HEK293 (cell line): ENCODE data around the gene C4orf51.

Source experiments
- BCL11A ChIP-seq: fragments of 450-650 bp; formaldehyde crosslinking; IDR thresholded peaks from 2 replicates; pipeline ENCODE4 v1.5.1; 2016; ENCODE audit warnings: low read depth, missing biosample characterization, missing genetic modification characterization
- CTCF ChIP-seq: fragments of 450-650 bp; formaldehyde crosslinking; IDR thresholded peaks from 2 replicates; pipeline ENCODE4 v1.5.1; 2016; ENCODE audit warnings: missing biosample characterization, missing genetic modification characterization
- SETDB1 ChIP-seq: IDR thresholded peaks from one replicate; pipeline ENCODE4 v1.6.1; 2017; ENCODE audit warnings: mild to moderate bottlenecking, low read length, moderate library complexity, mixed read lengths; ENCODE audit not compliant: insufficient read length
- ZBTB21 ChIP-seq: fragments of 450-650 bp; formaldehyde crosslinking; IDR thresholded peaks from 2 replicates; pipeline ENCODE4 v1.5.1; 2017; ENCODE audit warnings: missing biosample characterization, missing genetic modification characterization
- ZFP69B ChIP-seq: fragments of 450-650 bp; formaldehyde crosslinking; IDR thresholded peaks from 2 replicates; pipeline ENCODE4 v1.5.1; 2016; ENCODE audit warnings: missing biosample characterization, missing genetic modification characterization
- ZNF146 ChIP-seq: fragments of 450-650 bp; formaldehyde crosslinking; IDR thresholded peaks from 2 replicates; pipeline ENCODE4 v1.5.1; 2016; ENCODE audit warnings: missing biosample characterization, missing genetic modification characterization
- ZNF274 ChIP-seq, 2 experiments: fragments of 200-500 bp in 1 of 2; fragments of 450-650 bp in 1 of 2; sonication (Bioruptor generic) in 1 of 2; formaldehyde crosslinking in 1 of 2; IDR thresholded peaks; 2 replicates each; pipeline versions ENCODE4 v1.5.1 to v1.6.1; 2014 to 2016; ENCODE audit warnings: borderline replicate concordance in 1 of 2, inconsistent platforms in 1 of 2, low read length in 1 of 2, missing biosample characterization in 1 of 2, missing genetic modification characterization in 1 of 2
- ZNF555 ChIP-seq: fragments of 450-650 bp; formaldehyde crosslinking; conservative IDR thresholded peaks from 2 replicates; pipeline ENCODE4 v1.5.1; 2017; ENCODE audit warnings: missing biosample characterization, mild to moderate bottlenecking, missing genetic modification characterization, inconsistent platforms
- ZNF707 ChIP-seq: fragments of 450-650 bp; formaldehyde crosslinking; IDR thresholded peaks from 2 replicates; pipeline ENCODE4 v1.5.1; 2016; ENCODE audit warnings: missing biosample characterization, missing genetic modification characterization
- TF ChIP-seq, protein P1 (sequence below): fragments of 450-650 bp; formaldehyde crosslinking; IDR thresholded peaks from 2 replicates; pipeline ENCODE4 v1.5.1; 2016; ENCODE audit warnings: missing biosample characterization, missing genetic modification characterization

GRCh38 chr4:145679520-145679919, 426 bp upstream of the C4orf51 start:
- TF ChIP-seq, protein P1, sequence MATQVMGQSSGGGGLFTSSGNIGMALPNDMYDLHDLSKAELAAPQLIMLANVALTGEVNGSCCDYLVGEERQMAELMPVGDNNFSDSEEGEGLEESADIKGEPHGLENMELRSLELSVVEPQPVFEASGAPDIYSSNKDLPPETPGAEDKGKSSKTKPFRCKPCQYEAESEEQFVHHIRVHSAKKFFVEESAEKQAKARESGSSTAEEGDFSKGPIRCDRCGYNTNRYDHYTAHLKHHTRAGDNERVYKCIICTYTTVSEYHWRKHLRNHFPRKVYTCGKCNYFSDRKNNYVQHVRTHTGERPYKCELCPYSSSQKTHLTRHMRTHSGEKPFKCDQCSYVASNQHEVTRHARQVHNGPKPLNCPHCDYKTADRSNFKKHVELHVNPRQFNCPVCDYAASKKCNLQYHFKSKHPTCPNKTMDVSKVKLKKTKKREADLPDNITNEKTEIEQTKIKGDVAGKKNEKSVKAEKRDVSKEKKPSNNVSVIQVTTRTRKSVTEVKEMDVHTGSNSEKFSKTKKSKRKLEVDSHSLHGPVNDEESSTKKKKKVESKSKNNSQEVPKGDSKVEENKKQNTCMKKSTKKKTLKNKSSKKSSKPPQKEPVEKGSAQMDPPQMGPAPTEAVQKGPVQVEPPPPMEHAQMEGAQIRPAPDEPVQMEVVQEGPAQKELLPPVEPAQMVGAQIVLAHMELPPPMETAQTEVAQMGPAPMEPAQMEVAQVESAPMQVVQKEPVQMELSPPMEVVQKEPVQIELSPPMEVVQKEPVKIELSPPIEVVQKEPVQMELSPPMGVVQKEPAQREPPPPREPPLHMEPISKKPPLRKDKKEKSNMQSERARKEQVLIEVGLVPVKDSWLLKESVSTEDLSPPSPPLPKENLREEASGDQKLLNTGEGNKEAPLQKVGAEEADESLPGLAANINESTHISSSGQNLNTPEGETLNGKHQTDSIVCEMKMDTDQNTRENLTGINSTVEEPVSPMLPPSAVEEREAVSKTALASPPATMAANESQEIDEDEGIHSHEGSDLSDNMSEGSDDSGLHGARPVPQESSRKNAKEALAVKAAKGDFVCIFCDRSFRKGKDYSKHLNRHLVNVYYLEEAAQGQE: no peak
- TF ChIP-seq CTCF (tag by site-specific recombination): no peak
- no peak for TF ChIP-seq ZNF274 (IDR thresholded peaks at IDR 0.05; ENCODE audit: low read length)
- TF ChIP-seq ZNF274 (tag by site-specific recombination; IDR thresholded peaks at IDR 0.05; ENCODE audit: borderline replicate concordance): no peak
- TF ChIP-seq ZNF555 (tag by site-specific recombination): no peak
- TF ChIP-seq ZFP69B (tag by site-specific recombination): no peak
- TF ChIP-seq ZNF707 (tag by site-specific recombination): no peak
- no peak for TF ChIP-seq ZNF146 (tag by site-specific recombination)
- TF ChIP-seq ZBTB21 (tag by site-specific recombination): no peak
- no peak for TF ChIP-seq BCL11A (tag by site-specific recombination)
- no peak for TF ChIP-seq SETDB1
